ENCODE results near the gene PRCP. TPM values are rescaled to one million over a fixed set of nuclear protein-coding genes. Genes with fewer than 3 reads are reported as not detected.

Gene PRCP
- polyA plus RNA-seq, 3 donors from 2014 or later, result 65.1 to 104 (median 80.0) TPM

DNA sequence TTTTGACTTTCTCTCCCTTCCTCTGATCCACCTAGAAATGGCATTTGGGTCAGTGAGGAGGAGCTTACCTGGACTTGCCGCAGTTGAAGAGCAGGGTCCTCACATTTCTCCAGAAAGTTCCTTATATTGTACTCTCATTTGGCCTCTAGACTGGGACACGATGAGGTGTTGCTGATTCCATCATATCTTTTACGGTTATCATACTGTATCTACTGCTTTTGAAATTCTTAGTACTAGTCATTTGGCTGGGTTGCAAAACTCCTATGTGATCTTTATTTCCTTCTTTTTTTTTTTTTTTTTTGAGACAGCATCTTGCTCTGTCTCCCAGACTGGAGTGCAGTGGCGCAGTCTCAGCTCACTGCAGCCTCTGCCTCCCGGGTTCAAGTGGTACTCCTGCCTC is 107.9 kb downstream of the PRCP start:
- no peaks in the 10 kb centered on the region for H3K4me1 Mint-ChIP-seq
- H3K36me3 Mint-ChIP-seq, result no peaks in the 10 kb centered on the region
- no peak for DNase-seq
- no peaks in the 10 kb centered on the region for H3K9me3 Mint-ChIP-seq
- H3K27ac Mint-ChIP-seq, result no peak overlapping the region
- no peak overlapping the region for H3K4me3 Mint-ChIP-seq
- H3K27me3 Mint-ChIP-seq (ENCODE audit: low read depth in 3 of 3), result peaks cover 0 to 3% (median 2%) of the 10 kb centered on the region in 3 donors

DNA sequence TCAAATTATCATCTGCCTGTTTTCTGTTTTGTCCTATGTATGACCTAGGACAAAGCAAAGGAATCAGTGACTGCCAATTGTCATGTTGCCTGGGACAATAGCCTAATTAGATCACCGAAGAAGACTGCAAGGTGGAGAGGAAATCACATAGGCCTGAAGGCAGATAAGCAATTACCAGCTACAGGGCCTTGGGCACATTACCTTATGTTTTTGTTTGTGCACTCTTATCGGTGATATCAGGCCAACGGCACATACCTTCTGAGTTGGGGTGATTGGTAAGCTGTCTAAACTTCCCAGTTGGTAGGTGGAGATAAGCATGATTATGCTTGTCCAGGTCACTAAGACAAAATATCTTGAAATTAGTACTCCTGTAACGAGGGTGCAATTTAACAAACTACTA is 108.5 kb downstream of the PRCP start:
- H3K27ac Mint-ChIP-seq, result no peak overlapping the region
- no peak overlapping the region for H3K4me3 Mint-ChIP-seq
- H3K36me3 Mint-ChIP-seq, result no peaks in the 10 kb centered on the region
- no peaks in the 10 kb centered on the region for H3K4me1 Mint-ChIP-seq
- no peaks in the 10 kb centered on the region for H3K9me3 Mint-ChIP-seq
- DNase-seq, result no peak
- H3K27me3 Mint-ChIP-seq (ENCODE audit: low read depth in 3 of 3), result peaks cover 0 to 3% (median 2%) of the 10 kb centered on the region in 3 donors

GRCh38 chr11:82790723-82791484 is 109.3 kb downstream of the PRCP start:
- Mint-ChIP-seq H3K36me3 (no peaks in the 10 kb centered on the region), H3K27me3 (ENCODE audit: low read depth in 3 of 3) (peaks cover 0 to 4% (median 3%) of the 10 kb centered on the region in 3 donors), H3K9me3 (no peaks in the 10 kb centered on the region), H3K27ac (no peak overlapping the region), H3K4me1 (no peaks in the 10 kb centered on the region), H3K4me3 (no peak overlapping the region)
- no peak for DNase-seq

GRCh38 chr11:82787981-82788380 is 112.2 kb downstream of the PRCP start:
- no peaks in the 10 kb centered on the region for H3K36me3 Mint-ChIP-seq
- H3K9me3 Mint-ChIP-seq, result peaks cover 0 to 4% (median 0%) of the 10 kb centered on the region in 6 donors
- no peak overlapping the region for H3K4me3 Mint-ChIP-seq
- no peak overlapping the region for H3K27ac Mint-ChIP-seq
- H3K4me1 Mint-ChIP-seq, result no peaks in the 10 kb centered on the region
- H3K27me3 Mint-ChIP-seq (ENCODE audit: low read depth in 3 of 3), result peaks cover 0 to 8% (median 2%) of the 10 kb centered on the region in 3 donors
- DNase-seq, result no peak

- Mint-ChIP-seq H3K4me3 (no peak overlapping the region), H3K9me3 (peaks cover 0 to 8% (median under 1%) of the 10 kb centered on the region in 6 donors), H3K4me1 (no peaks in the 10 kb centered on the region), H3K27me3 (ENCODE audit: low read depth in 3 of 3) (peaks cover 0 to 8% (median 0%) of the 10 kb centered on the region in 3 donors), H3K36me3 (no peaks in the 10 kb centered on the region), H3K27ac (no peak overlapping the region)
- DNase-seq, result no peak
Observed at GRCh38 chr11:82786836-82787235, 113.4 kb downstream of the PRCP start.

DNA sequence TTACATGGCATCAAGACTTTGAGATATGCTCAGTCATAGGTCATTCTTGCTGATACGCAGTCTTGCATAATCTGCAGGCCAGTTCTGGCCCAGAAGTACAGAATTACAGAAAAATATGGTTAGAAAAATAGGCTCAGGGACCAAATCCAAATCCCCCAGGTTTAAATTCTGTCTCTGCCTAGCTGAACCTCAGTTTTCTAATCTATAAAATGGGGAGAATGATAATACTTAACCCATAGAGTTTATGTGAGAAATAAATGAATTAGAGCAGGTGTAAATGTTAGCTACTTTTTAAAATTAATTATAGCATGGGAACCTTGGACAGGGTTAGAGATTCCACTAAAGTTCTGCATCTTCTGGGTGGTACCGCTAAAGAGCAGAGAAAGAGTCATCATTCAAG is 114.2 kb downstream of the PRCP start:
- Mint-ChIP-seq H3K4me1 (no peaks in the 10 kb centered on the region), H3K4me3 (no peak overlapping the region), H3K9me3 (peaks cover 0 to 8% (median 1%) of the 10 kb centered on the region in 6 donors), H3K27me3 (ENCODE audit: low read depth in 3 of 3) (peaks cover 0 to 8% (median 3%) of the 10 kb centered on the region in 3 donors), H3K27ac (no peak overlapping the region), H3K36me3 (no peaks in the 10 kb centered on the region)
- no peak for DNase-seq

DNA sequence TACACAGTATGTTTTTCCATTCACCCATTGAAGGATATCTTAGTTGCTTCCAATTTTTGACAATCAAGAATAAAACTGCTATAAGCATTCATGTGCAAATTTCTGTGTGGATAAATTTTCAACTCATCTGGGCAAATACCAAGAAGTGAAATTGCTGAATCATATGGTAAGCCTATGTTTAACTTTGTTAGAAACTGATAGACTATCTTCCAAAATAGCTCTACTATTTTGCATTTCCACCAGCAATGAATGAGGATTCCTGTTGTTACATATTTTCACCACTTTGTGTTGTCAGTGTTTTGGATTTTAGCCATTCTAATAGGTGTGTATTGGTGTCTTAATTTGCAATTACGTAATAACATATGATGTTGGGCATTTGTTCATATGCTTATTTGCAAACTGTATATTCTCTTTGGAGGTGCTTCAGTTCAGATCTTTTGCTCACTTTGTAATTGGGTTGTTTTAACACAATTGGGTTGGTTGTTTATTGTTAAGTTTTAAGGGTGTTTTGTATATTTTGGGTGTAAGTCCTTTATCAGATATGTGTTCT is 117.3 kb downstream of the PRCP start:
- H3K4me3 Mint-ChIP-seq, result no peak overlapping the region
- no peak overlapping the region for H3K27ac Mint-ChIP-seq
- peaks cover 0 to 13% (median 2%) of the 10 kb centered on the region in 6 donors for H3K9me3 Mint-ChIP-seq
- no peak for DNase-seq
- no peaks in the 10 kb centered on the region for H3K36me3 Mint-ChIP-seq
- H3K4me1 Mint-ChIP-seq, result no peaks in the 10 kb centered on the region
- H3K27me3 Mint-ChIP-seq (ENCODE audit: low read depth in 3 of 3), result peaks cover 1 to 13% (median 4%) of the 10 kb centered on the region in 3 donors

GRCh38 chr11:82778776-82779175 is 121.5 kb downstream of the PRCP start:
- Mint-ChIP-seq H3K36me3 (peaks cover 3 to 7% (median 7%) of the 10 kb centered on the region in 3 donors), H3K9me3 (peaks cover 1 to 32% (median 15%) of the 10 kb centered on the region in 6 donors), H3K4me1 (no peaks in the 10 kb centered on the region), H3K27me3 (ENCODE audit: low read depth in 3 of 3) (peaks cover 4 to 14% (median 5%) of the 10 kb centered on the region in 3 donors), H3K27ac (no peak overlapping the region), H3K4me3 (no peak overlapping the region)
- DNase-seq, result no peak

DNA sequence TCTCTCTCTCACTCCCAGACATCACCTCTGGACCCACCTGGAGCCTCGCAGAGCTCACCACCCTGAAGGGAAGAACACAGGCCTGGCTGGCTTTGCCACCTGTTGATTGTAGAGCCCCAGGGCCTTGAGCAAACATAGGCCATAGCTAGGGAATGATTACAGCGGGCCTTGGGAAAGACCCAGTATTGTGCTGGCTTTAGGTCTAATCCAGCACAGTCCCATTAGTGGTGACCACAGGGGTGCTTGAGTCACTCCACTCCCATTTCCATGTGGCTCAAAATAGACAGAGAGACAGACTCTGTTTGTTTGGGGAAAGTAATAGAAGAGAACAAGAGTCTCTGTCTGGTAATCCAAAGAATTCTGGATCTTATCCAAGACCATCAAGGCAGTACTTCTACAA is 123.9 kb downstream of the PRCP start:
- Mint-ChIP-seq H3K36me3 (peaks cover 3 to 7% (median 7%) of the 10 kb centered on the region in 3 donors), H3K27ac (no peak overlapping the region), H3K4me1 (no peaks in the 10 kb centered on the region), H3K4me3 (no peak overlapping the region), H3K9me3 (peaks cover 2 to 30% (median 14%) of the 10 kb centered on the region in 6 donors), H3K27me3 (ENCODE audit: low read depth in 3 of 3) (peaks cover 3 to 10% (median 5%) of the 10 kb centered on the region in 3 donors)
- DNase-seq, result no peak

DNA sequence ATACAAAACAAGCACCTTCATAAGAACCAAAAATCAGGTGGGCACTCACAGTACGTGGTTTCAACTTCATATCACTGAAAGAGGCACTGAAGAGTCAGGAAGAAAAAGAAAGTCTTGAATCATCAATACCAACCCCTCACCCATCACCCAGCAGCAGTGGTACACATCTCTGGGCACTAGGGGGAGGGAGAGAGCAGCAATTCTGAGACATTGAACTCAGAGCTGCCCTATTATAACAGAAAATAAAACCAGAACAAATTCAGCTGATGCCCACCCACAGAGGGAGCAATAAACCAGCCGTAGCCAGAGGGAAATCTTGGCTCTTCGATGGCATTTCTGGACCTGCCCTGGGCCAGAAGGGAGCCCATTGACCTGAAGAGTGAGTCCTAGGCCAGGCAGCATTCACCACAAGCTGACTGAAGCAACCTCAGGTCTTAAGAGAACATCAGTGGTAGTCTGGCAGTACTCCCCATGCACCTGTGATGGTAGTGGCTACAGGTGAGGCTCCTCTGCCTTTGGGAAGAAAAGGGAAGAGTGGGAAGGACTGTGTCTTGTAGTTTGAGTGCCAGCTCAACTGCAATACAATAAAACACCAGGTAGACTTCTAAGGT is 124.4 kb downstream of the PRCP start:
- H3K4me1 Mint-ChIP-seq, result no peaks in the 10 kb centered on the region
- no peak for DNase-seq
- peaks cover 3 to 7% (median 7%) of the 10 kb centered on the region in 3 donors for H3K36me3 Mint-ChIP-seq
- no peak overlapping the region for H3K4me3 Mint-ChIP-seq
- H3K27me3 Mint-ChIP-seq (ENCODE audit: low read depth in 3 of 3), result peaks cover 2 to 10% (median 5%) of the 10 kb centered on the region in 3 donors
- no peak overlapping the region for H3K27ac Mint-ChIP-seq
- peaks cover 2 to 30% (median 14%) of the 10 kb centered on the region in 6 donors for H3K9me3 Mint-ChIP-seq

- H3K4me1 Mint-ChIP-seq, result no peaks in the 10 kb centered on the region
- peaks cover 2 to 30% (median 14%) of the 10 kb centered on the region in 6 donors for H3K9me3 Mint-ChIP-seq
- H3K27me3 Mint-ChIP-seq (ENCODE audit: low read depth in 3 of 3), result peaks cover 2 to 10% (median 5%) of the 10 kb centered on the region in 3 donors
Observed at GRCh38 chr11:82775218-82775617, 125.0 kb downstream of the PRCP start.

More at GRCh38 chr11:82775218-82775617, 125.0 kb downstream of the PRCP start:
- H3K4me3 Mint-ChIP-seq, result no peak overlapping the region
- no peak for DNase-seq
- H3K36me3 Mint-ChIP-seq, result peaks cover 3 to 7% (median 7%) of the 10 kb centered on the region in 3 donors
- H3K27ac Mint-ChIP-seq, result no peak overlapping the region

Measured in immature natural killer cell (primary cell).